ENCODE data around the gene ADI1. TPM values are rescaled to one million over a fixed set of nuclear protein-coding genes. Genes with fewer than 3 reads are reported as not detected.

Gene ADI1
- total RNA-seq, 2 donors from 2014 or later = 18.8 to 22.3 TPM

DNA sequence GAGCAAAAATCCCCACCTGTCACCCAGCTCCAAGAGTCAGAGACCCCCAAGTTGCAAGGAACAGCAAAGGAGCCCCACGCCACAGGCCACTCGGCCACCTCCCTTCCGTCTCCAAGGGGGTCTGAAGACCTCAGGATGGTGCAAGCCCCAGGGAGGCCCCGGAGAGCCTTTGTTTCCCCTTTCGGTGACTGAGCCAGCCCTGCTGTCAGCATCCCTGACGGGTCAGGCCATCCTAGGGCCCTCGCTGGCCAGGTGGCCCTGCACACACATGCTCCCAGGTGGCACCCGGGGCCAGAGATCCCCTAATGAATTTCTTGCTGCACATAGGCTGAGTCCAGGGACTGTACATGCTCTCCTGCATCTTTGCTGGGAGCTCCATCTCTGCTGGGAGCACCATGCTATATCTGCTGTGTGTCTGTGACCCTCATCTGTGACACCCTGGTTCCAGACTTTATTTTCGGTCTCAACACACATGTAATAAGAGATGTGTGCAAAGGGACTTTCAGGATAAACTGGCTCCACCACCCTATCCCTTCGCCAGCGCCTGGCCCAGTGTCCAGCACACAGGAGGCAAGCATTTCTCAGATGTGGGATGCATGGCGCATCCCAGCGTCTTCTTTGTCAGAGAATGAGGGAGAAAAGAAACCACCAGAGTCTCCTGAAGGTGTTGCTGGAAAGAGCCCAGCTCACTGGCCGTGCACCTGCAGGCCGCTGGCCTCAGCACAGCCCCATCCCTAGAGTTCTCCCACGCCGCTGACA, 27.4 kb downstream of the ADI1 start:
- no peak for ATAC-seq
- intact Hi-C loops (cut with DNase I) = no loop called here
- H3K9me3 ChIP-seq = no peaks in the 10 kb centered on the region
- H3K4me3 ChIP-seq = no peak overlapping the region
- H3K27ac ChIP-seq = no peak overlapping the region
- no peak for TF ChIP-seq POLR2A (IDR thresholded peaks at IDR 0.05)
- TF ChIP-seq, protein P1, sequence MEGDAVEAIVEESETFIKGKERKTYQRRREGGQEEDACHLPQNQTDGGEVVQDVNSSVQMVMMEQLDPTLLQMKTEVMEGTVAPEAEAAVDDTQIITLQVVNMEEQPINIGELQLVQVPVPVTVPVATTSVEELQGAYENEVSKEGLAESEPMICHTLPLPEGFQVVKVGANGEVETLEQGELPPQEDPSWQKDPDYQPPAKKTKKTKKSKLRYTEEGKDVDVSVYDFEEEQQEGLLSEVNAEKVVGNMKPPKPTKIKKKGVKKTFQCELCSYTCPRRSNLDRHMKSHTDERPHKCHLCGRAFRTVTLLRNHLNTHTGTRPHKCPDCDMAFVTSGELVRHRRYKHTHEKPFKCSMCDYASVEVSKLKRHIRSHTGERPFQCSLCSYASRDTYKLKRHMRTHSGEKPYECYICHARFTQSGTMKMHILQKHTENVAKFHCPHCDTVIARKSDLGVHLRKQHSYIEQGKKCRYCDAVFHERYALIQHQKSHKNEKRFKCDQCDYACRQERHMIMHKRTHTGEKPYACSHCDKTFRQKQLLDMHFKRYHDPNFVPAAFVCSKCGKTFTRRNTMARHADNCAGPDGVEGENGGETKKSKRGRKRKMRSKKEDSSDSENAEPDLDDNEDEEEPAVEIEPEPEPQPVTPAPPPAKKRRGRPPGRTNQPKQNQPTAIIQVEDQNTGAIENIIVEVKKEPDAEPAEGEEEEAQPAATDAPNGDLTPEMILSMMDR (IDR thresholded peaks at IDR 0.05) = no peak
- DNase-seq = no peak
- peaks cover 0 to under 1% of the 10 kb centered on the region in 2 donors for H3K36me3 ChIP-seq (replicated peaks in 1 of 2; ENCODE audit: insufficient read depth in 1 of 2, low read depth in 2 of 2)
- H3K27me3 ChIP-seq = no peaks in the 10 kb centered on the region
- 91 to 95% methylated on average over 10 to 17 of the region's 17 CpGs for WGBS, 2 donors
- peaks cover 13% of the 10 kb centered on the region for H3K4me1 ChIP-seq

DNA sequence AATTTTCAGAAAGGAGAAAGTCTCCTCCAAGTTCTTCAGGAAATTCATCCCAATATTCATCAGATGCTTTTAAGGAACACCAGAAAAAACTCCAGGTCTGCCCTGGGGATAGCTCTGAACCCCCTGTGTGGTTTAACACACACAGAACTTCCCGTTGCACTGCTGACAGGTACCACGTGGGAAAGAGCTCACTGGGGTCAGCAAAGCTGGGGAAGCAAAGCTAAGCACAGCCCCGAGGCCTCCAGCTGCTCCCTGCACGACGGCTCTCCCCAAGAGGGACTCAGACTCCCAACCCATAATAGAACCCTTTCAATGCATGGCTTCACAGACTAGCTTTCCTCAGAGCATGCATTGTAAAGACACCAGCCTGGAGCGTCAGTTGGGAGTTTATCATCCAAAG, 28.0 kb downstream of the ADI1 start:
- WGBS, 2 donors = 61 to 70% methylated on average over 4 to 6 of the region's 6 CpGs
- Histone ChIP-seq H3K36me3 (replicated peaks in 1 of 2; ENCODE audit: insufficient read depth in 1 of 2, low read depth in 2 of 2) (no peaks in the 10 kb centered on the region), H3K27ac (no peak overlapping the region), H3K9me3 (no peaks in the 10 kb centered on the region), H3K27me3 (no peaks in the 10 kb centered on the region), H3K4me3 (no peak overlapping the region), H3K4me1 (peaks cover 13% of the 10 kb centered on the region)
- DNase-seq (no peak), ATAC-seq (no peak)
- no peak for TF ChIP-seq POLR2A (IDR thresholded peaks at IDR 0.05)
- TF ChIP-seq, protein P1 (IDR thresholded peaks at IDR 0.05) = no peak
- intact Hi-C loops (cut with DNase I) = no loop called here

DNA sequence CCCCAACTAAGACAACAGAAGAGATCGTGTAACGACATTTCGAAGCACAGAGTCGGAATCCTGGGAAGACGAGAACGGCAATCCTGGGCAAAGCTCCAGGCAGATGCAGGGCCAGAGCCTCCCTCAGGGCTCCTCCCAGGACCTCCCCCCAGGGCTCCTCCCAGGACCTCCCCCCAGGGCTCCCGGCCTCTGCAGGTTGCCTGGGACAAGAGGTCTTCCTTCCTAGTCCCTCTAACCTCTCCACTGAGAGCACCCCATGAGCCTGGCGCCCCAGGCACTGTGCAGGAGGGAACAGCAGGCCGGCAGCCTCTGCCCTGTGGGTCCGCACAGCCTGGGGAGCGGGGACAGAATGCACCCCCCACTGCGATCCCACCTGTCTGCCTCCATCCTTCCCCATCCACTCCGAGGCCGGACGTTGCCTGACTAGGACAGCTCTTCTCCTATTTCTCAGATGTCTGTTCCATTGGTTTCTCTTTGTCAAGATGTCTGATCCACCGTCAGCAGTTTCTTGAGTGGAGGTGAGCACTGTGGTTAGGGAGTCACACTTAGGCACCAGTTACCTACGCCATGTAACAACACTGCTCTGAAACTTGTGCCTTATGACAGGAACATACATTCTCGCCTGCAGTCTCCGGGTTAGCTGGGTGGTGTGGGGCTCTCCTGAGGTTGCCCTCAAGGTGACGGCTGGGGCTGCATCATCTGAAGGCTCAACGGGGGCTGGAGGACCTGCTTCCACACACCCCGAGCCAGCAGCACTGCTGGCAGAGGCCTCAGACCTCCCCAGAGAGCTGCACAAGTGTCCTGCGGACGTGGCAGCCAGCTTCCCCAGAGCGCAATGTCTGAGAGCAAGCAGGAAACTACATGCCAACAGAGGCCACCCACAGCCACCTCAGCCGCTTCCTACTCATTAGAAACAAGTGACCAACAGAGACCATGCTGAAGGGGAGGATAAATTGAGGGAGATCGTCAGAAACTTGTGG, 28.9 kb downstream of the ADI1 start:
- WGBS, 2 donors = 86 to 90% methylated on average over 21 to 26 of the region's 27 CpGs
- Histone ChIP-seq H3K9me3 (no peaks in the 10 kb centered on the region), H3K27me3 (no peaks in the 10 kb centered on the region), H3K4me3 (no peak overlapping the region), H3K36me3 (replicated peaks in 1 of 2; ENCODE audit: insufficient read depth in 1 of 2, low read depth in 2 of 2) (no peaks in the 10 kb centered on the region), H3K4me1 (peaks cover 13% of the 10 kb centered on the region), H3K27ac (no peak overlapping the region)
- intact Hi-C loops (cut with DNase I) = no loop called here
- DNase-seq (no peak), ATAC-seq (no peak)
- TF ChIP-seq POLR2A (IDR thresholded peaks at IDR 0.05) = no peak
- TF ChIP-seq, protein P1 (IDR thresholded peaks at IDR 0.05) = no peak

DNA sequence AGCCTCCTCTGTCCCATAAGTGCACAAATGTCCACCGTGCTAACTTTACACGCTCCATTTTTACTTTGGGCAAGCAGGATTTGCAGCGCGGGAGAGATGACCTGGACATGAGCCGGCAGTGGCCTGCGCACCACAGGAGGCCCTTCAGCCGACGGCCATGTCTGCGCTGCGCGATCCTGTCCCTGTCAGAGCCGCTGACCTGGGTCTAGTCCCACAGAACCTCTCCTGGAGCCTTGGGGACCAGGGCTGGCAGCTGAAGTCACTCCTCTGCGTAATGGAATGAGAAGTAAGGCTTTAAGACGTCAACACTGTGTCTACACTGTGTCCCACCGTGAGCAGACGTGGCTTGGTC, 29.6 kb downstream of the ADI1 start:
- Histone ChIP-seq H3K9me3 (no peaks in the 10 kb centered on the region), H3K4me1 (peaks cover 13% of the 10 kb centered on the region), H3K27me3 (no peaks in the 10 kb centered on the region), H3K4me3 (no peak overlapping the region), H3K36me3 (replicated peaks in 1 of 2; ENCODE audit: insufficient read depth in 1 of 2, low read depth in 2 of 2) (no peaks in the 10 kb centered on the region), H3K27ac (no peak overlapping the region)
- intact Hi-C loops (cut with DNase I) = no loop called here
- ATAC-seq (no peak), DNase-seq (no peak)
- WGBS, 2 donors = 89 to 96% methylated on average over 13 to 16 of the region's 16 CpGs
- no peak for TF ChIP-seq POLR2A (IDR thresholded peaks at IDR 0.05)

Data from body of pancreas (tissue), 4 donors.